HT1080 (cell line): ENCODE results near the gene PRR13. TPM values are rescaled to one million over a fixed set of nuclear protein-coding genes. Genes with fewer than 3 reads are reported as not detected.
A peak's percentile ranks its signal among the peaks of the same experiment; 100 is the strongest.
"Not testable (repeated sequence)": the region's sequence is repeated elsewhere in the genome, so short reads cannot be mapped to it uniquely, and the experiment has no call there.

Experiments
- DNase-seq: peaks from one replicate; pipeline ENCODE4 v3.0.0-alpha.2; 2015; ENCODE audit warnings: low read depth
- total RNA-seq: library from RNA; depleted of rRNA; stranded (reverse); fragments of >200 nt; shearing (Covaris generic); gene quantifications from 2 replicates; pipeline ENCODE4 v1.2.3, GENCODE V29; 2014

PRR13 gene
- total RNA-seq, 1 experiment from 2014 or later, result 100 TPM

GRCh38 chr12:53435326-53435725 lies 6.2 kb upstream of the PRR13 start:
- not testable (repeated sequence) for DNase-seq

GRCh38 chr12:53439582-53439981 lies 2.0 kb upstream of the PRR13 start:
- DNase-seq, result not testable (repeated sequence)

DNA sequence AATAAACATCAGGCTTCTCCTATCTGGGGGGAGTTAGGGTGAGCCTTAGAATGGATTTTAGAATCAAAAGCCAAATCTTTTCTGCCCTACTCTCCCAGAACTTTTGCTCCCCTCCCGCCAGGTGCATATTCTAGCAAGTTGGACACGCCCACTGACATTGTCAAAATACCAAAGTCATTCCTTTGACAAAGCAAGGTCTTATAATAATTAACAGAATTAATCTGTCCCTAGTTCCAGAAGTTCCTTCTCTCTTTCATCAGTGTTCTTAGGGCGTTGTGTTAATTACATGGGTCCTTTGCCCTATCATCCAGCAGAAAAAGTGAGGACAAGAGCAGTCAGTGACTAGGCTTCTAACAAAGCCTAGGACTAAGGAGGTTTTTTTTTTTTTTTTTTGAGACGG lies 2.4 kb downstream of the PRR13 start:
- DNase-seq, result no peak

DNA sequence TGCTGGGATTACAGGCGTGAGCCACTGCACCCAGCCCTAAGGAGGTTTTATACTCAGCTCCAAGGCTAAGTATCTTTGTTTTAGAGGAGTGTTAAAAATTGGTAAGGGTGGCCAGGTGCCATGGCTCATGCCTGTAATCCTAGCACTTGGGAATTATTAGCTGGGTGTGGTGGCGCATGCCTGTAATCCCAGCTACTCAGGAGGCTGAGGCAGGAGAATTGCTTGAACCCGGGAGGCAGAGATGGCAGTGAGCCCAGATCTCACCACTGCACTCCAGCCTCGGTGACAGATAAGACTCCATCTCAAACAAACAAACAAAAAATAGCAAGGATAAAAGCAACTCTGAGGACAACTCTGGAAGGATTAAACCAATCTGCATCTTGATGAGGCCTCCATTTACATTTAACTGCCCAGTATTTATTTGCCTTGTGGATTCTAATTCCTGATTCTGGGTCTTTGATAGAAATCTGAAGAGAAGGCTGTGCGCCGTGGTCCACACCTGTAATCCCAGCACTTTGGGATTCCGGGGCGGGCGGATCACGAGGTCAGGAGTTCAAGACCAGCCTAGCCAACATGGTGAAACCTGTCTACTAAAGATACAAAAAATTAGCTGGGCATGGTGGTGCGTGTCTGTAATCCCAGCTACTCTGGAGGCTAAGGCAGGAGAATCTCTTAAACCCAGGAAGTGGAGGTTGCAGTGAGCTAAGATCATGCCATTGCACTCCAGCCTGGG lies 3.2 kb downstream of the PRR13 start:
- DNase-seq, result not testable (repeated sequence)

- no peak for DNase-seq
These were observed 9.4 kb downstream of the PRR13 start for GRCh38 chr12:53450936-53451335.

DNA sequence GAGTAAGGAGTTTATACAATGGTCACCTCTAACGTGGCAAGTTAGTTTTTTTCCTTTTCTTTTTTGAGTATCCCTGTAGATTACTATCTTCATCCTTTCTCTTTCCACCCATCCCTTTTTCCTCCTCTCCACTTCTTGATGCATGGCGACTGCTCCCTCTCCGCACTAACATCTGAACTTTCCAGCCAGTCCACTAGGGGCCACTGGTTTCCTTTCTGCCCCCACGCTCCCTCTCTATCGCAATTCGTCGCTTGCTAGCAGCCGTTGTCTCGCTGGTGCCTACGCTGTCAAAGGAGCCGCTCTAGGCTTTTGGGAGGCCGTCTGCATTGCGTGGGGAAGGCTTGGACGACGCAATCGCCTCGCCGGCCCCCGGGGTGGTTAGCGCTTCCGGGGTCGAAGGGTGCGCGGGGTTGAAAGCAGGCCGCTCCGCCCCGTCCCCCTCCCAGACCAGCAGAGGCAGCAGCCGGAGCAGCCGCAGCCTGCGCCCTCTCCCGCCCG lies 10.2 kb downstream of the PRR13 start, which contains the start of gene PCBP2:
TSS of gene PCBP2 (plus strand) at position 442 of the 498 bp plus-strand sequence. CDS start 2,699 bp downstream, outside the sequence.
- peak; percentile 99 for DNase-seq

DNA sequence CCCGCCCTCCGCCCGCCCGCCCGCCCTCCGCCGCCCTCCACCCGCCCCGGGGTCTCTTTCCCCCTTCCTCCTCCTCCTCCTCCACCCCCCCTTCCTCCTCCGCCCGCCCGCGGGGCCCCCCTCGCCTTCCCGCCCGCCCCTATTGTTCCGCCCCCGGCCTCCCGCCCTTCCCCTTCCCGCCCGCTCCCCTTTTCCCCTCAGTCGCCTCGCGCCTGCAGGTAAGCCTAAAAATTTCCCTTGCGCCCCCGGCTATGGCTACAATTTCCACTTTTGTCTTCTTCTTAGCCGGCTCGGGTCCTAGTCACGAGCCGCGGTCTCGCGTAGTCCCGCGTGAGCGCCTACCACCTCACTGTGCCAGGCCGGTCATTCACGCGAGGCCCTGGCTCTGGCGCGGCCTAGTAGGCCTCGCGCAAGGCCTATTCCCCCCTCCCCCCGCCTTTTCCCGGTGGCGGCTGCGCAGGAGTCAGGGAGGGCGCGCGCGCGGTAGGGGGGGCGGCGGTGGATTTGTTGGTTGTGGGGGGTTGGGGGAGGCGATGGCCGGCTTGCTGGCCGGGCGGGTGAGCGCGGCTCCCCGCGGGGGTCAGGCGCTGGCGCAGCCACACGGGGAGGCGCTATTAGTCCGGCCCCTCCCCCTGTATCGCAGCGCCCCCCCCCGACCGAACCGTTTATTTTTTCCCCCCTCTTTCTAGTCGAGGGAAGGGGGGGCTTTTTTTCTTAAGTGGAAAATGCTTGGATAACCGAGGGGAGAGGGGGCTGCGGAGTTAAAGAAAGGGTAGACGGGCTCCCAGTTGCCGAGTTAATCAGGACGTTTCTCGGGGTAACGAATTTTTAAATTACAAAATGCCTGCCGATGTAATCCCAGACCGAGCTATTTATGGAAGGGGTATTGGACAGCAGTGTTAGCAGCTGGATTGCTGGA lies 10.9 kb downstream of the PRR13 start:
- DNase-seq, result peak; percentile 77

- no peak for DNase-seq
These were observed 12.6 kb downstream of the PRR13 start for GRCh38 chr12:53453953-53454640.

GRCh38 chr12:53454707-53455106 lies 13.2 kb downstream of the PRR13 start:
- DNase-seq, result no peak

DNA sequence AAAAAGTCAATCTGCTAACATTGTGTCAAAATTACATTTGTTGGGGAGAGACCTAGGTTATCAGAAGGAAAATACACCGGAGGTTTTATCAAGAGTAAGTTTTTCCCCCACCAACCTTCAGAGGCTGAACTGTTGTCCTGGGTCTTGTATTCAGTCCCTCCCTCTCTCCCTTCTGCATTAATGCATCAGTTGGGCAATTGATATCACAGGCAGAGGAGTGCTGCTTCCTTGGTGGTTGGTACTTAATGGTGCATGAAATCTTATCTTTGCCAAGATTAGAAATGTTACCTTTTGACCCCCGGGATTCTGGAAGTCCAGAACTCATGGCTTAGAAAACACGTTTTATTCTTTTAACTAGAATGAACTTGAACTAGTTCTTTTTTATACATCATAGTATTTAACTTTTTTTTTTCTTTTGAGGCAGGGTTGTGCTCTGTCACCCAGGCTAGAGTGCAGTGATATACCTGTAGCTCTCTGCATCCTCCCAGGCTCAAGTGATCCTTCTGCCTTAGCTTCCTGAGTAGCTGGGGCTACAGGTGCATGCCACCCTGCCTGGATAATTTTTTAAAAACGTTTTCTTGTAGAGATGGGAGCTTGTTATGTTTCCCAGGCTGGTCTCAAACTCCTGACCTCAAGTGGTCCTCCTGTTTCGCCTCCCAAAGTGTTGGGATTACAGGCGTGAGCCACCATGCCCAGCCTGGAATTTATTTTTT lies 15.3 kb downstream of the PRR13 start:
- no peak for DNase-seq

DNA sequence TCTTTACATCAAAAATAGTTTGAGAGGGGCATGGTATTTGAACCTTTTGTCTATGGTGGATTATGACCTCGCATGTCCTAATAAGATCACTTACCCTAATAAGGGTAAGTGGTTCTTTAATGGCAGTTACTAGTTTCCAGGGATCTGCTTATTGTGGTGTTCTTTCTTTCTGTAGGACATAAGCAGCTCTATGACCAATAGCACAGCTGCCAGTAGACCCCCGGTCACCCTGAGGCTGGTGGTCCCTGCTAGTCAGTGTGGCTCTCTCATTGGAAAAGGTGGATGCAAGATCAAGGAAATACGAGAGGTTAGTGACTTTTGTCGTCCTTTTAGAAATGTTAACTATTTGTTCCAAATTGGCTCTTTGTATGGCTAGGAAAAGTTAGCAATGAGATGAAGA lies 17.6 kb downstream of the PRR13 start:
- DNase-seq, result no peak

- DNase-seq, result no peak
These were observed 19.5 kb downstream of the PRR13 start for GRCh38 chr12:53461059-53461458.

DNA sequence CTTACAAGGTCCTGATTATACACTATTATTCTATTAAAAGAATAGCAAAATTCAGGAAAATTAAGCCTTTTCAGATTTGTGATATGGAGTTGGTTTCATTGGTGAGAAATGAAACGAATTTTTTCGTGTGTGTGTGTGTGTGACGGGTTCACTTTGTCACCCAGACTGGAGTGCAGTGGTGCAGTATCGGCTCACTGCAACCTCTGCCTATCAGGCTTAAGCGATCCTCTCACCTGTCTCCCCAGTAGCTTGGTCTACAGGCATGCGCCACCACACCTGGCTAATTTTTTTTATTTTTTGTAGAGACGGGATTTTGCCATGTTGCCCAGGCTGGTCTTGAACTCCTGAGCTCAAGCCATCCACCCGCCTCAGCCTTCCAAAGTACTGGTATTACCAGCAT lies 20.1 kb downstream of the PRR13 start:
- no peak for DNase-seq

DNA sequence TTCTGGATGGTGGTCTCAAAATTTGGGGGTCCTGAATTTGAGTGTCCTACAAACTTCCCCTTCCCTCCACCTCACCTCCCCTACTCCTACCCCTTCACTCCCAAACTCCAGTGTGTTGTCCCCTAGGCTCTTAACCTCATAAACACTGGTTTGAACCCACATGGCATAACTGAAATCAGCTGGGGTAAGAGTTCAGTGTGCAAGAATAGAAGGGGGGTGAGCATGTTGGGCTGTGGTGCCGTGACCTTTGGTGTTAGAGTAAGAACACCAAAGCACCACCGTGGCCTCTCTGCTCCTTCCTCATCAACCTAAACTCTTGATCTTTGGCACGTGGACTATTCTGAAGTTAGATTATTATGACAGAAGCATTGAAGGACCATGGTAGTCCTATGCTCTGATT lies 21.4 kb downstream of the PRR13 start:
- no peak for DNase-seq

GRCh38 chr12:53463802-53464560 lies 22.4 kb downstream of the PRR13 start:
- DNase-seq, result no peak

DNA sequence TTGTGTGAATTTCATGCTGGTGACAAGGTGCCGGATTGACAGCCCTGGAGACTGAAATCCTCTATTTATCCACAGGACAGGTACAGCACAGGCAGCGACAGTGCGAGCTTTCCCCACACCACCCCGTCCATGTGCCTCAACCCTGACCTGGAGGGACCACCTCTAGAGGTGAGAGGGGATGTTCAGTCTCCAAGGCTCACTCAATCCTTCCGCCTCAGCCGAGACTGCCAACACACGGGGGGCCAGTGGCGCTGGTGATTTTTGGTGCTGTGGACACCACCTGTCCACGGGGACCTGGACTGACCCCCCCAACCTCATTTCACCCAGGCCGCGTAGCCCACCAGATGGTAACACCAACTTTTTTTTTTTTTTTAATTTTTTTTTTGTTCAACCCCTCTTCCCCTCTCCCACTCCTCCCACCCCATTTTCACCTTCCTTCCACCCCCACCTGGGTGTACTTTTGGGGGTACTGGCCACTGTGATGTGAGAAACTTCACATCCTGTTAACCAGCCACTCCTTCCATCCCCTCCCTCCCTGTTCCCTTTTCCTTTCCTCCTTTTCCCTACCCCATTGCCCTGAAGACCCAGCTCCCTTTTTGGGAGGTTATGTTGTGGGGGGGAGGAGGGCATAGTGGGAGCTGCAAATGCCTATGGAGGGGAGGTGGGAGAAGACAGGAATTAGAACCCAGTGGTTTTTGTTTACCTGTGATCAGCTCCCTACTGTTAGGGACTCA lies 23.3 kb downstream of the PRR13 start:
- no peak for DNase-seq

GRCh38 chr12:53465679-53466078 lies 24.1 kb downstream of the PRR13 start:
- DNase-seq, result no peak

DNA sequence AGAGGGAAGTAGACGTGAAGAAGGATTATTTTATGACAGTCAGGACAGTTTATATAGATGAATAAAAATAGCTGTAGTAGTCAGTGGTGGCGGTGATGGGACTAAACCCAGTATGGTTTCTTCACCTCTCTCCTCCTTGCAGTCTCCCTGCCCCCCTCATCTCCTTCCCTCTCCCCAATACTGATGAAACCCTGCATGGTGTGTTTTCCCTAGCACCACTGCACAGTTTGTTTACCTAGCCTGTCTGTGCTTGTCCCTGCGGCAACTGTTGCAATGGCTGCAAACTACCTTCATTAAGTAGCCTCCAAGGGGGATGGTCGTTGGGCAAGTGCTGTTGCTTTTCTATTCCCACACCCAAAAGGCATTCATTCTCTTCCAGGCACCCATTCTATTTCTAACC lies 25.1 kb downstream of the PRR13 start:
- DNase-seq, result no peak

DNA sequence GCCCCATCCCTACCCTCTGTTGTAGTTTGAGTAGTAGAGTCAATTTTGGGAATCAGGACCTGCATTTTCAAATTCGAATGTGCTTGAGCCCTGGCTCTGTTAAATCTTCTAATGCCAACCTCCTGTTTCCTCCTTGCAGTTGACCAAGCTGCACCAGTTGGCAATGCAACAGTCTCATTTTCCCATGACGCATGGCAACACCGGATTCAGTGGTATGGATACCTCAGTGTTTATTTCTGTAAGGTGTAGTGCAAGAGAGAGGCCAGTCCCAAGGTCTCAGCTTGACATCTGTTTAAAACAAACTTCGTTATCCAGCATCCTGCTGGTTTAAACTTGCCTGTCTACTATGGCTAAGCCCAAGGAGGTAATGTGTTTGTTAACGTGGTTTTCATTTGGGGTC lies 25.5 kb downstream of the PRR13 start:
- DNase-seq, result no peak
